WTC11 (cell line): ENCODE results near the gene LRRC8C. TPM values are rescaled to one million over a fixed set of nuclear protein-coding genes. Genes with fewer than 3 reads are reported as not detected.

Source experiments
- ATAC-seq: fragments of 200-7000 bp; cut with Tn5 transposase; 2 replicates; pipeline ENCODE4 v1.10.0; 2021; ENCODE audit warnings: mild to moderate bottlenecking, moderate library complexity
- CTCF ChIA-PET: fragments of 300-600 bp; sonication (Branson Sonifier 250); formaldehyde crosslinking; loops from one replicate; lab custom pipeline; 2021; ENCODE audit warnings: antibody characterized with exemption; lab: Charles Lee
- POLR2A ChIA-PET: fragments of 350-600 bp; sonication (Branson Sonifier 250); formaldehyde crosslinking; loops from one replicate; lab custom pipeline; 2021; ENCODE audit warnings: antibody characterized with exemption; lab: Charles Lee
- DNase-seq: peaks from one replicate; pipeline ENCODE4 v3.0.0; 2021; ENCODE audit warnings: low spot score
- H3K27ac Mint-ChIP-seq: 2 replicates; pipeline ENCODE4 v1.8.0; 2021; ENCODE audit warnings: mixed read lengths
- H3K27me3 Mint-ChIP-seq: 2 replicates; pipeline ENCODE4 v1.8.0; 2021; ENCODE audit warnings: low read depth, mild to moderate bottlenecking, moderate library complexity, mixed read lengths
- H3K36me3 Mint-ChIP-seq: 2 replicates; pipeline ENCODE4 v1.8.0; 2021; ENCODE audit warnings: mixed read lengths
- H3K4me1 Mint-ChIP-seq: 2 replicates; pipeline ENCODE4 v1.8.0; 2022; ENCODE audit warnings: mixed read lengths
- H3K4me3 Mint-ChIP-seq: 2 replicates; pipeline ENCODE4 v1.8.0; 2021; ENCODE audit warnings: mild to moderate bottlenecking, moderate library complexity, mixed read lengths
- H3K9me3 Mint-ChIP-seq: 2 replicates; pipeline ENCODE4 v1.8.0; 2021; ENCODE audit warnings: mixed read lengths
- ATF3 ChIP-seq: sonication (generic); formaldehyde crosslinking; conservative IDR thresholded peaks from 2 replicates; pipeline ENCODE4 v1.8.1; 2022; ENCODE audit warnings: mild to moderate bottlenecking, missing genetic modification reagents
- ESRRA ChIP-seq: sonication (generic); formaldehyde crosslinking; IDR thresholded peaks from 2 replicates; pipeline ENCODE4 v1.8.1; 2022; ENCODE audit warnings: mild to moderate bottlenecking, missing genetic modification reagents, borderline replicate concordance
- FOXJ3 ChIP-seq: sonication (generic); formaldehyde crosslinking; IDR thresholded peaks from 2 replicates; pipeline ENCODE4 v1.9.0; 2021; ENCODE audit warnings: missing genetic modification reagents, mild to moderate bottlenecking, borderline replicate concordance
- FOXP1 ChIP-seq: sonication (generic); formaldehyde crosslinking; IDR thresholded peaks from 2 replicates; pipeline ENCODE4 v1.8.0; 2022; ENCODE audit warnings: missing genetic modification reagents, mild to moderate bottlenecking, moderate library complexity, borderline replicate concordance
- IRF2 ChIP-seq: sonication (generic); formaldehyde crosslinking; IDR thresholded peaks from 2 replicates; pipeline ENCODE4 v1.8.0; 2022; ENCODE audit warnings: low read depth, missing genetic modification reagents, borderline replicate concordance
- MAX ChIP-seq: sonication (generic); formaldehyde crosslinking; IDR thresholded peaks from 2 replicates; pipeline ENCODE4 v1.8.0; 2022; ENCODE audit warnings: mild to moderate bottlenecking, missing genetic modification reagents
- NFATC4 ChIP-seq: fragments of 250-450 bp; sonication (Bioruptor Pico); IDR thresholded peaks from 2 replicates; pipeline ENCODE4 v1.9.0; 2021; ENCODE audit warnings: mild to moderate bottlenecking
- NFYB ChIP-seq: sonication (generic); formaldehyde crosslinking; conservative IDR thresholded peaks from 2 replicates; pipeline ENCODE4 v1.8.0; 2022; ENCODE audit warnings: low read depth, missing genetic modification reagents
- NR1H2 ChIP-seq: sonication (generic); formaldehyde crosslinking; IDR thresholded peaks from 2 replicates; pipeline ENCODE4 v1.9.0; 2021; ENCODE audit warnings: mild to moderate bottlenecking, moderate library complexity, missing genetic modification reagents
- PRRX2 ChIP-seq: fragments of 250-450 bp; sonication (Bioruptor Pico); IDR thresholded peaks from 2 replicates; pipeline ENCODE4 v1.8.0; 2021; ENCODE audit warnings: mild to moderate bottlenecking
- RELA ChIP-seq: sonication (generic); formaldehyde crosslinking; IDR thresholded peaks from 2 replicates; pipeline ENCODE4 v1.8.1; 2022; ENCODE audit warnings: missing genetic modification reagents, mild to moderate bottlenecking, borderline replicate concordance
- SP1 ChIP-seq: sonication (generic); formaldehyde crosslinking; conservative IDR thresholded peaks from 2 replicates; pipeline ENCODE4 v1.8.1; 2022; ENCODE audit warnings: missing genetic modification reagents
- TP53 ChIP-seq: sonication (generic); formaldehyde crosslinking; IDR thresholded peaks from 2 replicates; pipeline ENCODE4 v1.8.1; 2023; ENCODE audit warnings: mild to moderate bottlenecking, missing genetic modification reagents
- ZMAT4 ChIP-seq: fragments of 250-450 bp; sonication (Bioruptor Pico); IDR thresholded peaks from 2 replicates; pipeline ENCODE4 v1.9.0; 2021; ENCODE audit warnings: mild to moderate bottlenecking
- ZNF219 ChIP-seq: sonication (generic); formaldehyde crosslinking; IDR thresholded peaks from 2 replicates; pipeline ENCODE4 v1.8.0; 2023; ENCODE audit warnings: missing genetic modification reagents, mild to moderate bottlenecking, borderline replicate concordance
- ZNF416 ChIP-seq: fragments of 250-450 bp; sonication (Bioruptor Pico); IDR thresholded peaks from 2 replicates; pipeline ENCODE4 v1.9.0; 2021; ENCODE audit warnings: mild to moderate bottlenecking, inconsistent platforms
- total RNA-seq: library from RNA; stranded (reverse); gene quantifications from 3 replicates; pipeline ENCODE4 v1.2.3, GENCODE V29; 2021
- TF ChIP-seq, protein P1 (sequence below): sonication (generic); formaldehyde crosslinking; IDR thresholded peaks from 2 replicates; pipeline ENCODE4 v1.8.1; 2022; ENCODE audit warnings: mild to moderate bottlenecking, missing genetic modification reagents, moderate library complexity, borderline replicate concordance
- TF ChIP-seq, protein P2 (sequence below): sonication (generic); formaldehyde crosslinking; IDR thresholded peaks from 2 replicates; pipeline ENCODE4 v1.8.0; 2023; ENCODE audit warnings: missing genetic modification reagents, mild to moderate bottlenecking, borderline replicate concordance
- TF ChIP-seq, protein P3 (sequence below): sonication (generic); formaldehyde crosslinking; IDR thresholded peaks from 2 replicates; pipeline ENCODE4 v1.8.1; 2022; ENCODE audit warnings: low read depth, mild to moderate bottlenecking, moderate library complexity, missing genetic modification reagents, borderline replicate concordance
- TF ChIP-seq, protein P4 (sequence below): fragments of 250-450 bp; sonication (Bioruptor Pico); IDR thresholded peaks from 2 replicates; pipeline ENCODE4 v1.9.0; 2021; ENCODE audit warnings: mild to moderate bottlenecking
- TF ChIP-seq, protein P5 (sequence below): sonication (generic); formaldehyde crosslinking; IDR thresholded peaks from 2 replicates; pipeline ENCODE4 v1.8.0; 2022; ENCODE audit warnings: mild to moderate bottlenecking, missing genetic modification reagents

The LRRC8C gene
- total RNA-seq, 1 experiment from 2014 or later, result 1.8 TPM

- TF ChIP-seq, protein P1, sequence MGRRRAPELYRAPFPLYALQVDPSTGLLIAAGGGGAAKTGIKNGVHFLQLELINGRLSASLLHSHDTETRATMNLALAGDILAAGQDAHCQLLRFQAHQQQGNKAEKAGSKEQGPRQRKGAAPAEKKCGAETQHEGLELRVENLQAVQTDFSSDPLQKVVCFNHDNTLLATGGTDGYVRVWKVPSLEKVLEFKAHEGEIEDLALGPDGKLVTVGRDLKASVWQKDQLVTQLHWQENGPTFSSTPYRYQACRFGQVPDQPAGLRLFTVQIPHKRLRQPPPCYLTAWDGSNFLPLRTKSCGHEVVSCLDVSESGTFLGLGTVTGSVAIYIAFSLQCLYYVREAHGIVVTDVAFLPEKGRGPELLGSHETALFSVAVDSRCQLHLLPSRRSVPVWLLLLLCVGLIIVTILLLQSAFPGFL (CRISPR knock-in tag), result no peak
- TF ChIP-seq ATF3 (CRISPR knock-in tag) (no peak), PRRX2 (CRISPR knock-in tag) (no peak), NFYB (CRISPR knock-in tag) (no peak), ESRRA (CRISPR knock-in tag) (no peak), ZNF219 (no peak)
Observed at GRCh38 chr1:89616844-89617627, 15.9 kb upstream of the LRRC8C start (continued).

DNA sequence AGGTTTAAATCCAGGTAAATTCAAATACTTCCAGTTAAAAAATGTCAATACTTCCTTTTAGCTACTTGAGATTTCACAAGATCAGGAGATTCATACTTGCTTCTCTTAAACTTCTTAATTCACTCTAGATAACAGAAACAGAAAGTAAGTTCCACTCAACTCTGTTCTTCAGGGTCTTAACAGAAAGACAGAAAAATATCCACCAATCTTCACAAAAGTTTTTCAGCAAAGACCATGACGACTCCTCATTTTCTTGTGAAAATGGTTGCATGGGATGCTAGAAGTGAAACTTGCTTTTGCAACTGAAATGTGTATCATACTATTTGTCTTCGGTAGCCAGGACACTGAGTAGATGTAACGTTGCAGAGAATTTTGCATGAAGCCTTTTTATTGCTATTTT, 12.3 kb upstream of the LRRC8C start:
- Mint-ChIP-seq H3K36me3 (peaks cover 33% of the 10 kb centered on the region), H3K4me3 (no peak overlapping the region), H3K27ac (no peak overlapping the region), H3K27me3 (no peaks in the 10 kb centered on the region), H3K4me1 (no peaks in the 10 kb centered on the region), H3K9me3 (peaks cover 30% of the 10 kb centered on the region)
- CTCF ChIA-PET, result interaction anchor here (1.1 kb wide), 1 partner anchor 142 kb away, joined by 3 read pairs; no protein-coding TSS in a partner anchor
- ATAC-seq (no peak), DNase-seq (no peak)
- POLR2A ChIA-PET, result no interaction called here
- TF ChIP-seq, protein P2, sequence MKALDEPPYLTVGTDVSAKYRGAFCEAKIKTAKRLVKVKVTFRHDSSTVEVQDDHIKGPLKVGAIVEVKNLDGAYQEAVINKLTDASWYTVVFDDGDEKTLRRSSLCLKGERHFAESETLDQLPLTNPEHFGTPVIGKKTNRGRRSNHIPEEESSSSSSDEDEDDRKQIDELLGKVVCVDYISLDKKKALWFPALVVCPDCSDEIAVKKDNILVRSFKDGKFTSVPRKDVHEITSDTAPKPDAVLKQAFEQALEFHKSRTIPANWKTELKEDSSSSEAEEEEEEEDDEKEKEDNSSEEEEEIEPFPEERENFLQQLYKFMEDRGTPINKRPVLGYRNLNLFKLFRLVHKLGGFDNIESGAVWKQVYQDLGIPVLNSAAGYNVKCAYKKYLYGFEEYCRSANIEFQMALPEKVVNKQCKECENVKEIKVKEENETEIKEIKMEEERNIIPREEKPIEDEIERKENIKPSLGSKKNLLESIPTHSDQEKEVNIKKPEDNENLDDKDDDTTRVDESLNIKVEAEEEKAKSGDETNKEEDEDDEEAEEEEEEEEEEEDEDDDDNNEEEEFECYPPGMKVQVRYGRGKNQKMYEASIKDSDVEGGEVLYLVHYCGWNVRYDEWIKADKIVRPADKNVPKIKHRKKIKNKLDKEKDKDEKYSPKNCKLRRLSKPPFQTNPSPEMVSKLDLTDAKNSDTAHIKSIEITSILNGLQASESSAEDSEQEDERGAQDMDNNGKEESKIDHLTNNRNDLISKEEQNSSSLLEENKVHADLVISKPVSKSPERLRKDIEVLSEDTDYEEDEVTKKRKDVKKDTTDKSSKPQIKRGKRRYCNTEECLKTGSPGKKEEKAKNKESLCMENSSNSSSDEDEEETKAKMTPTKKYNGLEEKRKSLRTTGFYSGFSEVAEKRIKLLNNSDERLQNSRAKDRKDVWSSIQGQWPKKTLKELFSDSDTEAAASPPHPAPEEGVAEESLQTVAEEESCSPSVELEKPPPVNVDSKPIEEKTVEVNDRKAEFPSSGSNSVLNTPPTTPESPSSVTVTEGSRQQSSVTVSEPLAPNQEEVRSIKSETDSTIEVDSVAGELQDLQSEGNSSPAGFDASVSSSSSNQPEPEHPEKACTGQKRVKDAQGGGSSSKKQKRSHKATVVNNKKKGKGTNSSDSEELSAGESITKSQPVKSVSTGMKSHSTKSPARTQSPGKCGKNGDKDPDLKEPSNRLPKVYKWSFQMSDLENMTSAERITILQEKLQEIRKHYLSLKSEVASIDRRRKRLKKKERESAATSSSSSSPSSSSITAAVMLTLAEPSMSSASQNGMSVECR (CRISPR knock-in tag), result no peak
- TF ChIP-seq NFATC4 (CRISPR knock-in tag) (no peak), IRF2 (no peak), MAX (CRISPR knock-in tag) (no peak), ZMAT4 (CRISPR knock-in tag) (no peak), TP53 (no peak), SP1 (no peak), RELA (CRISPR knock-in tag) (no peak), ZNF416 (CRISPR knock-in tag) (no peak), FOXP1 (CRISPR knock-in tag) (no peak), FOXJ3 (no peak), NR1H2 (no peak)
- TF ChIP-seq, protein P3, sequence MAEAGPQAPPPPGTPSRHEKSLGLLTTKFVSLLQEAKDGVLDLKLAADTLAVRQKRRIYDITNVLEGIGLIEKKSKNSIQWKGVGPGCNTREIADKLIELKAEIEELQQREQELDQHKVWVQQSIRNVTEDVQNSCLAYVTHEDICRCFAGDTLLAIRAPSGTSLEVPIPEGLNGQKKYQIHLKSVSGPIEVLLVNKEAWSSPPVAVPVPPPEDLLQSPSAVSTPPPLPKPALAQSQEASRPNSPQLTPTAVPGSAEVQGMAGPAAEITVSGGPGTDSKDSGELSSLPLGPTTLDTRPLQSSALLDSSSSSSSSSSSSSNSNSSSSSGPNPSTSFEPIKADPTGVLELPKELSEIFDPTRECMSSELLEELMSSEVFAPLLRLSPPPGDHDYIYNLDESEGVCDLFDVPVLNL (CRISPR knock-in tag), result no peak
- TF ChIP-seq, protein P1 (CRISPR knock-in tag), result no peak
- TF ChIP-seq, protein P4, sequence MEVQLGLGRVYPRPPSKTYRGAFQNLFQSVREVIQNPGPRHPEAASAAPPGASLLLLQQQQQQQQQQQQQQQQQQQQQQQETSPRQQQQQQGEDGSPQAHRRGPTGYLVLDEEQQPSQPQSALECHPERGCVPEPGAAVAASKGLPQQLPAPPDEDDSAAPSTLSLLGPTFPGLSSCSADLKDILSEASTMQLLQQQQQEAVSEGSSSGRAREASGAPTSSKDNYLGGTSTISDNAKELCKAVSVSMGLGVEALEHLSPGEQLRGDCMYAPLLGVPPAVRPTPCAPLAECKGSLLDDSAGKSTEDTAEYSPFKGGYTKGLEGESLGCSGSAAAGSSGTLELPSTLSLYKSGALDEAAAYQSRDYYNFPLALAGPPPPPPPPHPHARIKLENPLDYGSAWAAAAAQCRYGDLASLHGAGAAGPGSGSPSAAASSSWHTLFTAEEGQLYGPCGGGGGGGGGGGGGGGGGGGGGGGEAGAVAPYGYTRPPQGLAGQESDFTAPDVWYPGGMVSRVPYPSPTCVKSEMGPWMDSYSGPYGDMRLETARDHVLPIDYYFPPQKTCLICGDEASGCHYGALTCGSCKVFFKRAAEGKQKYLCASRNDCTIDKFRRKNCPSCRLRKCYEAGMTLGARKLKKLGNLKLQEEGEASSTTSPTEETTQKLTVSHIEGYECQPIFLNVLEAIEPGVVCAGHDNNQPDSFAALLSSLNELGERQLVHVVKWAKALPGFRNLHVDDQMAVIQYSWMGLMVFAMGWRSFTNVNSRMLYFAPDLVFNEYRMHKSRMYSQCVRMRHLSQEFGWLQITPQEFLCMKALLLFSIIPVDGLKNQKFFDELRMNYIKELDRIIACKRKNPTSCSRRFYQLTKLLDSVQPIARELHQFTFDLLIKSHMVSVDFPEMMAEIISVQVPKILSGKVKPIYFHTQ (CRISPR knock-in tag), result no peak
- TF ChIP-seq, protein P5, sequence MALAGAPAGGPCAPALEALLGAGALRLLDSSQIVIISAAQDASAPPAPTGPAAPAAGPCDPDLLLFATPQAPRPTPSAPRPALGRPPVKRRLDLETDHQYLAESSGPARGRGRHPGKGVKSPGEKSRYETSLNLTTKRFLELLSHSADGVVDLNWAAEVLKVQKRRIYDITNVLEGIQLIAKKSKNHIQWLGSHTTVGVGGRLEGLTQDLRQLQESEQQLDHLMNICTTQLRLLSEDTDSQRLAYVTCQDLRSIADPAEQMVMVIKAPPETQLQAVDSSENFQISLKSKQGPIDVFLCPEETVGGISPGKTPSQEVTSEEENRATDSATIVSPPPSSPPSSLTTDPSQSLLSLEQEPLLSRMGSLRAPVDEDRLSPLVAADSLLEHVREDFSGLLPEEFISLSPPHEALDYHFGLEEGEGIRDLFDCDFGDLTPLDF (CRISPR knock-in tag), result no peak
